Thymus (tissue), 11 donors: ENCODE measurements around the gene UGT1A8. TPM values are rescaled to one million over a fixed set of nuclear protein-coding genes. Genes with fewer than 3 reads are reported as not detected.

ENCODE experiments used
- DNase-seq, 9 donors: peaks; one replicate each; pipeline ENCODE4 v3.0.0-alpha.2; 2013; ENCODE audit warnings: low spot score in 9 of 9, low read depth in 6 of 9, missing footprints in 1 of 9
- H3K27ac ChIP-seq, 2 donors: one replicate each; pipeline ENCODE4 v1.5.1; 2013; ENCODE audit warnings: control low read depth in 1 of 2, low read depth in 1 of 2, low read length in 1 of 2, mild to moderate bottlenecking in 1 of 2, moderate library complexity in 1 of 2
- H3K27me3 ChIP-seq, 2 donors: one replicate each; pipeline ENCODE4 v1.5.1; 2013; ENCODE audit warnings: low read length in 1 of 2; ENCODE audit not compliant: control insufficient read depth in 2 of 2, insufficient read depth in 1 of 2
- H3K36me3 ChIP-seq, 2 donors: one replicate each; pipeline ENCODE4 v1.5.1; 2013; ENCODE audit warnings: low read length in 1 of 2, mild to moderate bottlenecking in 1 of 2, moderate library complexity in 1 of 2; ENCODE audit not compliant: control insufficient read depth in 2 of 2, insufficient read depth in 2 of 2
- H3K4me1 ChIP-seq, 2 donors: one replicate each; pipeline ENCODE4 v1.5.1; 2013; ENCODE audit warnings: low read length in 2 of 2; ENCODE audit not compliant: control insufficient read depth in 2 of 2, insufficient read depth in 2 of 2
- H3K4me3 ChIP-seq, 2 donors: one replicate each; pipeline ENCODE4 v1.5.1; 2013; ENCODE audit warnings: low read length in 2 of 2, control low read depth in 1 of 2, mild to moderate bottlenecking in 1 of 2
- H3K9me3 ChIP-seq, 2 donors: one replicate each; pipeline ENCODE4 v1.5.1; 2013; ENCODE audit warnings: low read length in 1 of 2, mild to moderate bottlenecking in 1 of 2; ENCODE audit not compliant: control insufficient read depth in 2 of 2, insufficient read depth in 1 of 2
- WGBS: extraction: QIAGEN DNeasy Blood & Tissue Kit; methylation state at CpG from one replicate; pipeline ENCODE4 v1.1.7; 2013; 5-methylcytosine and 5-hydroxymethylcytosine counted together
- polyA plus RNA-seq: library from polyadenylated mRNA; stranded (reverse); fragments of 200-250 nt; gene quantifications from one replicate; pipeline ENCODE4 v1.2.3, GENCODE V29; 2013
- total RNA-seq: library from RNA; stranded (reverse); fragments of 120-200 nt; gene quantifications from one replicate; pipeline ENCODE4 v1.2.4, GENCODE V29; 2013
- donor health status: healthy.

UGT1A8 gene
- total and polyA plus RNA-seq, 2 donors: 0.24 to 2.6 TPM

GRCh38 chr2:233673896-233674295 is 56.5 kb downstream of the UGT1A8 start:
- no peaks in the 10 kb centered on the region for H3K27me3 ChIP-seq
- no peaks in the 10 kb centered on the region for H3K4me1 ChIP-seq
- peak overlapping the region in 1 of 2 donors; percentile 37 for H3K27ac ChIP-seq
- no peak overlapping the region for H3K4me3 ChIP-seq
- H3K36me3 ChIP-seq: no peaks in the 10 kb centered on the region
- DNase-seq: no peak
- H3K9me3 ChIP-seq: no peaks in the 10 kb centered on the region

GRCh38 chr2:233674314-233674713 is 56.9 kb downstream of the UGT1A8 start:
- WGBS: 86% methylated on average over 1 of the region's 1 CpG
- peak overlapping the region in 1 of 2 donors; percentile 37 for H3K27ac ChIP-seq
- no peak for DNase-seq
- no peaks in the 10 kb centered on the region for H3K36me3 ChIP-seq
- no peaks in the 10 kb centered on the region for H3K9me3 ChIP-seq
- no peaks in the 10 kb centered on the region for H3K27me3 ChIP-seq
- H3K4me3 ChIP-seq: no peak overlapping the region
- H3K4me1 ChIP-seq: no peaks in the 10 kb centered on the region

- peak in 1 of 9 donors; percentile 19 for DNase-seq
- Histone ChIP-seq H3K27me3 (no peaks in the 10 kb centered on the region), H3K4me1 (no peaks in the 10 kb centered on the region), H3K9me3 (no peaks in the 10 kb centered on the region), H3K4me3 (no peak overlapping the region), H3K36me3 (no peaks in the 10 kb centered on the region), H3K27ac (no peak overlapping the region)
- WGBS: 91% methylated on average over 4 of the region's 4 CpGs
Measured at GRCh38 chr2:233674995-233675394, 57.6 kb downstream of the UGT1A8 start.

DNA sequence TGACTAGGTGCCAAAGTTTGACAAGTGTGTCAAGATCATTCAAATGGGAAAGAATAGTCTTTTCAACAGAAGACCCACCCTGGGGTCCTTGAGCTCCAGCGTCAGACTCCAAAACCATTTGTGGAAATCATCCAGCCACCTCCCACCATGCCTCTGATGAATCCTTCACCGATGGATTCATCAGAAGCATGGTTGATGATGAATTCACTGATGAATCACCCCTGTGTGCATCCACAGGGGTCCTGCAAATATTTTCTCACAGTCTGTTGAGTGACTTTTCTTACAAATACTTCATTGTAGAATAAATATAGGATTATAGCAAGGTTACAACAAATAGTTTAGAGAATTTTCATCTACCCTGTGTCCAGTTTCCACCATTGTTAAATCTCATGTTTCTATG is 58.6 kb downstream of the UGT1A8 start:
- Histone ChIP-seq H3K4me1 (no peaks in the 10 kb centered on the region), H3K36me3 (no peaks in the 10 kb centered on the region), H3K27me3 (no peaks in the 10 kb centered on the region), H3K9me3 (no peaks in the 10 kb centered on the region), H3K27ac (no peak overlapping the region), H3K4me3 (no peak overlapping the region)
- no peak for DNase-seq
- WGBS: 95% methylated on average over 2 of the region's 2 CpGs

DNA sequence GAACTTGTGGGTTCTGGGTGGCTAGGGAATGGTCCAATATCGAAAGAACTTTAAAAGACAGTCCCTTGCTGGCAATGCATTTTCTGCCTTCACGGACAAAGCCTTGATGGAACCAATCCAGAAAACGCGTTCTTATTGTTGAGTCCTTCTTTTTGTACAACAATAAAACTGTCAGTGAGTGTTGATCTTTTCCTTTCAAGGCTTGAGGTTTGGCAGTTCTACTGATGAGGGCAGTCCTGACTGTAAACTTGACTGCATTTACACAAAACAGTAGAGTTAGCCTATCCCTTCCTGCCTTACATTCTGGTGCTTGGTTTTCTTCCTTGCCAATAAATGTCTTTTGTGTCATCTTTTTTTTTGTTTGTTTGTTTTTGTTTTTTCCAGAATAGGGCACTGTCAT is 61.8 kb downstream of the UGT1A8 start:
- Histone ChIP-seq H3K9me3 (no peaks in the 10 kb centered on the region), H3K4me3 (no peak overlapping the region), H3K27me3 (no peaks in the 10 kb centered on the region), H3K4me1 (no peaks in the 10 kb centered on the region), H3K36me3 (no peaks in the 10 kb centered on the region), H3K27ac (no peak overlapping the region)
- DNase-seq: no peak
- WGBS: 93% methylated on average over 4 of the region's 4 CpGs

- H3K27me3 ChIP-seq: no peaks in the 10 kb centered on the region
- H3K27ac ChIP-seq: no peak overlapping the region
- no peak overlapping the region for H3K4me3 ChIP-seq
- WGBS: 87% methylated on average over 4 of the region's 4 CpGs
- no peaks in the 10 kb centered on the region for H3K4me1 ChIP-seq
- H3K36me3 ChIP-seq: no peaks in the 10 kb centered on the region
- no peak for DNase-seq
- H3K9me3 ChIP-seq: no peaks in the 10 kb centered on the region
Measured at GRCh38 chr2:233680361-233681045, 63.1 kb downstream of the UGT1A8 start.

DNA sequence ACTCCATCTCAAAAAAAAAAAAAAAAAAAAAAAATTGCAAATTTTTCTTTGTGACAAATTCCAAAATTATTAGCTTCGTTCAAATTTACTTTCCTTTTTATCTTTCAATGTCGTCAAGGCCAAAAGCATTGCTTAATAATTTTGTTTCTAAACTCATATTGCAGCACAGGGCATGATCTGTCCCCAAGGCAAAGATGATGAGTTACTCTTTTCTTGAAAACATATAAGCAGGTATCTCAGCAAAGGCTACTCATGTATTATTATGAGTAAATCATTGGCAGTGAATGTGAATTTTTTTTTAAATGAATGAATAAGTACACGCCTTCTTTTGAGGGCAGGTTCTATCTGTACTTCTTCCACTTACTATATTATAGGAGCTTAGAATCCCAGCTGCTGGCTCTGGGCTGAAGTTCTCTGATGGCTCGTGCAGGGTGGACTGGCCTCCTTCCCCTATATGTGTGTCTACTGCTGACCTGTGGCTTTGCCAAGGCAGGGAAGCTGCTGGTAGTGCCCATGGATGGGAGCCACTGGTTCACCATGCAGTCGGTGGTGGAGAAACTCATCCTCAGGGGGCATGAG is 64.2 kb downstream of the UGT1A8 start, which contains the start of gene UGT1A7:
TSS of gene UGT1A7 (plus strand) at position 381 of the 579 bp plus-strand sequence. CDS start at position 418, 37 bp downstream.
- Histone ChIP-seq H3K4me1 (no peaks in the 10 kb centered on the region), H3K4me3 (no peak within 1 kb of the TSS), H3K27ac (no peak within 1 kb of the TSS), H3K27me3 (no peaks in the 10 kb centered on the region), H3K9me3 (no peaks in the 10 kb centered on the region), H3K36me3 (no peaks in the 10 kb centered on the region)
- 97% methylated on average over 5 of the region's 5 CpGs for WGBS
- no peak for DNase-seq

- Histone ChIP-seq H3K9me3 (no peaks in the 10 kb centered on the region), H3K27ac (no peak overlapping the region), H3K4me3 (no peak overlapping the region), H3K27me3 (no peaks in the 10 kb centered on the region), H3K36me3 (no peaks in the 10 kb centered on the region), H3K4me1 (no peaks in the 10 kb centered on the region)
- DNase-seq: no peak
- WGBS: 99% methylated on average over 1 of the region's 1 CpG
Measured at GRCh38 chr2:233684640-233685039, 67.2 kb downstream of the UGT1A8 start.

- no peak overlapping the region for H3K4me3 ChIP-seq
- no peaks in the 10 kb centered on the region for H3K36me3 ChIP-seq
- no peaks in the 10 kb centered on the region for H3K4me1 ChIP-seq
- WGBS: 90% methylated on average over 5 of the region's 5 CpGs
- H3K27me3 ChIP-seq: no peaks in the 10 kb centered on the region
- H3K27ac ChIP-seq: no peak overlapping the region
- H3K9me3 ChIP-seq: no peaks in the 10 kb centered on the region
- DNase-seq: no peak
Measured at GRCh38 chr2:233686928-233687327, 69.5 kb downstream of the UGT1A8 start.
